ENCODE data around the gene DNASE1L2.

Gene DNASE1L2

DNA sequence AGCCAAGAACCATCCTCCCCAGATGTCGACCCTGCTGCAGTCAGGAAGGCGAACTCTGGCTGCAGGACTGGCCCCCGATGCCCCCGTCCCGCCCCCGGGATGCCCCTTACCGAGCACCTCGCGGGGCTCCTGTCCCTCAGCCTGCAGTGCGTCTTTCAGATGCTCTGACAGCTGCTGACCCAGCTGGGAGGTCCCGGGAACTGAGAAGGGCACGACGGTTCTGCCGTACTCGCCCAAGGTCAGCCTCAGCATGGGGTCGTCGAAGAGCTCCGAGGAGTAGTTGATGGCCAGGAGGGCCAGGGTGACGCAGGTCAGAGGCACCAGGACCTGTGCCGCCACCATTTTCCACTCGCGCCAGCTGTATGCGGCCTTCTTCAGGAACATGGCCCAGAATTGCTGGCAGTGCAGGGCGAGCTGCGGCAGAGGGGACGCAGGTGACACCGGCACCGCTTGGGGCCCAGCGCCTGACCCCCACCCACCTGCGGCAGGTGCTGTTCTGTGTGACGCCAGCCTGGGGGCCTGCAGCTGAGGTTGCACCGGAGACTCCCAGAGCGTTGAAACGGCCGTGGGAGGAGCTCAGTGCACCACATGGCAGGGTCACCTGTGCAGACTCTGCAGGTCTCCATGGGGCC is 51.8 kb downstream of the DNASE1L2 start:
- no peak for DNase-seq (ENCODE audit: low read depth)

All from stromal cell of bone marrow (primary cell).